SK-N-SH (cell line): ENCODE data around the gene ANKRD33B. TPM values are rescaled to one million over a fixed set of nuclear protein-coding genes. Genes with fewer than 3 reads are reported as not detected.

Source experiments
- CTCF ChIA-PET: fragments of 300-600, 350-600 bp; formaldehyde crosslinking; extraction: SDS; loops from one replicate; lab custom pipeline; 2021; lab: Yijun Ruan, JAX
- POLR2A ChIA-PET: fragments of 350-600 bp; sonication (Branson Sonifier 250); formaldehyde crosslinking; extraction: SDS; loops from one replicate; lab custom pipeline; 2020; ENCODE audit warnings: antibody characterized with exemption, inconsistent platforms; lab: Yijun Ruan, JAX
- DNase-seq: peaks from one replicate; pipeline ENCODE4 v3.0.0; 2012
- H2AFZ ChIP-seq: fragments of 200-600 bp; sonication (generic); 2 replicates; pipeline ENCODE4 v1.8.1; 2016; ENCODE audit warnings: antibody characterized with exemption, mild to moderate bottlenecking, low read depth
- H3F3A ChIP-seq: fragments of 200-600 bp; sonication (generic); replicated peaks from 2 replicates; pipeline ENCODE3; 2016; ENCODE audit warnings: antibody characterized with exemption, mild to moderate bottlenecking; ENCODE audit not compliant: insufficient read depth
- H3K27ac ChIP-seq, 2 experiments: fragments of 200-500 bp in 1 of 2; fragments of 200-600 bp in 1 of 2; sonication (Bioruptor generic) in 1 of 2; sonication (generic), shearing (Covaris generic) in 1 of 2; 2 replicates each; pipeline versions ENCODE4 v1.5.1 to v1.6.1; 2014 to 2016; ENCODE audit warnings: low read depth in 2 of 2, inconsistent platforms in 1 of 2, low read length in 1 of 2, mild to moderate bottlenecking in 1 of 2, mixed read lengths in 1 of 2
- H3K27me3 ChIP-seq: fragments of 200-600 bp; sonication (generic), shearing (Covaris generic); 2 replicates; pipeline ENCODE4 v1.6.1; 2016; ENCODE audit warnings: mixed run types; ENCODE audit not compliant: insufficient read depth
- H3K36me3 ChIP-seq, 2 experiments: fragments of 200-500 bp in 1 of 2; fragments of 200-600 bp in 1 of 2; sonication (Bioruptor generic) in 1 of 2; sonication (generic) in 1 of 2; replicated peaks in 1 of 2; 2 replicates each; pipeline versions ENCODE3 to v1.5.1; 2014 to 2016; ENCODE audit warnings: low read length in 1 of 2, mild to moderate bottlenecking in 1 of 2; ENCODE audit not compliant: insufficient read depth in 2 of 2, control insufficient read depth in 1 of 2
- H3K4me1 ChIP-seq, 2 experiments: fragments of 200-500 bp in 1 of 2; fragments of 200-600 bp in 1 of 2; sonication (Bioruptor generic) in 1 of 2; sonication (generic), shearing (Covaris generic) in 1 of 2; 2 replicates each; pipeline versions ENCODE4 v1.5.1 to v1.6.1; 2014 to 2016; ENCODE audit warnings: low read depth in 1 of 2, low read length in 1 of 2, mixed run types in 1 of 2; ENCODE audit not compliant: insufficient read depth in 2 of 2, control insufficient read depth in 1 of 2
- H3K4me2 ChIP-seq: fragments of 200-600 bp; sonication (generic), shearing (Covaris generic); 2 replicates; pipeline ENCODE4 v1.6.1; 2017; ENCODE audit warnings: mixed run types
- H3K4me3 ChIP-seq, 2 experiments: fragments of 200-500 bp in 1 of 2; fragments of 200-600 bp in 1 of 2; sonication (Bioruptor generic) in 1 of 2; sonication (generic), shearing (Covaris generic) in 1 of 2; 2 replicates each; pipeline versions ENCODE4 v1.5.1 to v1.8.1; 2014 to 2016; ENCODE audit warnings: low read depth in 2 of 2, inconsistent platforms in 1 of 2, low read length in 1 of 2, mild to moderate bottlenecking in 1 of 2, mixed read lengths in 1 of 2, moderate library complexity in 1 of 2
- H3K79me2 ChIP-seq: fragments of 200-600 bp; sonication (generic); 2 replicates; pipeline ENCODE4 v1.8.1; 2017; ENCODE audit warnings: mild to moderate bottlenecking; ENCODE audit not compliant: insufficient read depth
- H3K9ac ChIP-seq: fragments of 200-600 bp; sonication (generic); 2 replicates; pipeline ENCODE4 v1.6.1; 2017; ENCODE audit warnings: mixed run types
- H3K9me2 ChIP-seq: fragments of 200-600 bp; sonication (generic); 2 replicates; pipeline ENCODE4 v1.6.1; 2017; ENCODE audit warnings: mixed run types
- H3K9me3 ChIP-seq: fragments of 200-600 bp; sonication (generic); 2 replicates; pipeline ENCODE4 v1.6.1; 2017; ENCODE audit warnings: mixed run types, mild to moderate bottlenecking, moderate library complexity
- H4K20me1 ChIP-seq: fragments of 200-600 bp; sonication (generic); 2 replicates; pipeline ENCODE4 v1.6.1; 2017; ENCODE audit warnings: mild to moderate bottlenecking, mixed run types; ENCODE audit not compliant: insufficient read depth
- CHD2 ChIP-seq: fragments of 150-350 bp; IDR thresholded peaks from 2 replicates; pipeline ENCODE4 v1.6.1; 2018; ENCODE audit warnings: low read length; ENCODE audit not compliant: partially characterized antibody
- ELF1 ChIP-seq: IDR thresholded peaks from 2 replicates; pipeline ENCODE4 v1.4.0; 2012
- EP300 ChIP-seq, 2 experiments: IDR thresholded peaks; 2 replicates each; pipeline versions ENCODE4 v1.4.0 to v1.6.1; 2012; ENCODE audit warnings: borderline replicate concordance in 1 of 2, low read depth in 1 of 2, low read length in 1 of 2
- FOXM1 ChIP-seq: IDR thresholded peaks from 2 replicates; pipeline ENCODE4 v1.4.0; 2012; ENCODE audit warnings: low read depth, mild to moderate bottlenecking
- GABPA ChIP-seq: IDR thresholded peaks from 2 replicates; pipeline ENCODE4 v1.4.0; 2012; ENCODE audit warnings: low read depth, mild to moderate bottlenecking
- IRF3 ChIP-seq: fragments of 150-350 bp; IDR thresholded peaks from 2 replicates; pipeline ENCODE4 v1.6.1; 2016; ENCODE audit warnings: mild to moderate bottlenecking, low read depth, low read length
- JUND ChIP-seq: IDR thresholded peaks from 2 replicates; pipeline ENCODE4 v1.4.0; 2012
- POLR2AphosphoS5 ChIP-seq: IDR thresholded peaks from 2 replicates; pipeline ENCODE4 v1.6.1; 2012; ENCODE audit warnings: low read depth, low read length
- RAD21 ChIP-seq: IDR thresholded peaks from 2 replicates; pipeline ENCODE4 v1.6.1; 2012; ENCODE audit warnings: mild to moderate bottlenecking, low read length
- RCOR1 ChIP-seq: fragments of 150-350 bp; IDR thresholded peaks from 2 replicates; pipeline ENCODE4 v1.6.1; 2017; ENCODE audit warnings: antibody characterized with exemption, low read length
- REST ChIP-seq: IDR thresholded peaks from 2 replicates; pipeline ENCODE4 v1.6.1; 2012; ENCODE audit warnings: mild to moderate bottlenecking, low read depth, low read length, moderate library complexity
- TAF1 ChIP-seq: IDR thresholded peaks from 2 replicates; pipeline ENCODE4 v1.6.1; 2012; ENCODE audit warnings: low read depth, mild to moderate bottlenecking, low read length, moderate library complexity, borderline replicate concordance
- TCF12 ChIP-seq: IDR thresholded peaks from 2 replicates; pipeline ENCODE4 v1.4.0; 2012
- TEAD4 ChIP-seq: IDR thresholded peaks from 2 replicates; pipeline ENCODE4 v1.4.0; 2012; ENCODE audit warnings: mild to moderate bottlenecking, borderline replicate concordance; ENCODE audit not compliant: insufficient read depth
- WGBS: methylation state at CpG from one replicate; pipeline ENCODE4 v1.1.6; 2017; ENCODE audit warnings: low lambda C conversion rate; 5-methylcytosine and 5-hydroxymethylcytosine counted together
- polyA plus RNA-seq, 3 experiments: library from polyadenylated mRNA; depleted of rRNA; stranded (reverse); fragments of >200 nt; gene quantifications; 2 replicates each; pipeline ENCODE4 v1.2.3, GENCODE V29; 2012
- TF ChIP-seq, protein P1 (sequence below): IDR thresholded peaks from 2 replicates; pipeline ENCODE4 v1.4.0; 2012; ENCODE audit warnings: low read depth, borderline replicate concordance

ANKRD33B gene
- polyA plus RNA-seq, 1 of the 3 experiments (the other 2 are of a cell fraction) = 1.8 TPM

DNA sequence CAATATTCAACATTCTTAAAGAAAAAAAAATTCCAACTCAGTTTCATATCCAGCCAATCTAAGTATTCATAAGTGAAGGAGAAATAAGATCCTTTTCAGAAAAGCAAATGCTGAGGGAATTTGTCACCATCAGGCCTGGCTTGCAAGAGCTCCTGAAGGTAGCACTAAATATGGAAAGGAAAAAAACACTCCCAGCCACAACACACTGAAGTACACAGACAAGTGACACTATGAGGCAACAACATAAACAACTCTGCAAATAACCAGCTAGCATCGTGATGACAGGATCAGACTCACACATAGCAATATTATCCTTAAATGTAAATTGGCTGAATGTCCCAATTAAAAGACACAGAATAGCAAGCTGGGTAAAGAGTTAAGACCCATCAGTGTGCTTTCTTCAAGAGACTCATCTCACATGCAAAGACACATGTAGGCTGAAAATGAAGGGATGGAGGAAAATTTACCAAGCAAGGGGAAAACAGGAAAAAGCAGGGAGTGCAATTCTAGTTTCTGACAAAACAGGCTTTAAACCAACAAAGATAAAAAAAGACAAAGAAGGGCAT is 33.1 kb downstream of the ANKRD33B start:
- Histone ChIP-seq H3K9me2 (no peaks in the 10 kb centered on the region), H3K27ac (peak overlapping the region in 1 of 2 experiments; percentile 91; a peak in 1 of 4 replicates), H3F3A (peaks cover 38% of the 10 kb centered on the region), H4K20me1 (no peaks in the 10 kb centered on the region), H3K79me2 (peaks cover 29% of the 10 kb centered on the region), H3K4me1 (peaks cover 17 to 24% of the 10 kb centered on the region in 2 experiments), H3K4me3 (no peak overlapping the region), H3K9me3 (no peaks in the 10 kb centered on the region), H3K9ac (no peak overlapping the region), H3K27me3 (no peaks in the 10 kb centered on the region), H2AFZ (no peak overlapping the region), H3K36me3 (no peaks in the 10 kb centered on the region), H3K4me2 (no peak overlapping the region)
- WGBS = 93% methylated on average over 1 of the region's 1 CpG
- TF ChIP-seq FOXM1 (no peak), REST (no peak), CHD2 (no peak), RCOR1 (no peak), JUND (no peak), RAD21 (no peak), TEAD4 (no peak), TAF1 (no peak), ELF1 (no peak), POLR2AphosphoS5 (no peak), EP300 (IDR thresholded peaks at IDR 0.05; ENCODE audit: borderline replicate concordance in 1 of 2, low read depth in 1 of 2, low read length in 1 of 2) (no peak), GABPA (no peak), TCF12 (no peak), IRF3 (no peak)
- TF ChIP-seq, protein P1, sequence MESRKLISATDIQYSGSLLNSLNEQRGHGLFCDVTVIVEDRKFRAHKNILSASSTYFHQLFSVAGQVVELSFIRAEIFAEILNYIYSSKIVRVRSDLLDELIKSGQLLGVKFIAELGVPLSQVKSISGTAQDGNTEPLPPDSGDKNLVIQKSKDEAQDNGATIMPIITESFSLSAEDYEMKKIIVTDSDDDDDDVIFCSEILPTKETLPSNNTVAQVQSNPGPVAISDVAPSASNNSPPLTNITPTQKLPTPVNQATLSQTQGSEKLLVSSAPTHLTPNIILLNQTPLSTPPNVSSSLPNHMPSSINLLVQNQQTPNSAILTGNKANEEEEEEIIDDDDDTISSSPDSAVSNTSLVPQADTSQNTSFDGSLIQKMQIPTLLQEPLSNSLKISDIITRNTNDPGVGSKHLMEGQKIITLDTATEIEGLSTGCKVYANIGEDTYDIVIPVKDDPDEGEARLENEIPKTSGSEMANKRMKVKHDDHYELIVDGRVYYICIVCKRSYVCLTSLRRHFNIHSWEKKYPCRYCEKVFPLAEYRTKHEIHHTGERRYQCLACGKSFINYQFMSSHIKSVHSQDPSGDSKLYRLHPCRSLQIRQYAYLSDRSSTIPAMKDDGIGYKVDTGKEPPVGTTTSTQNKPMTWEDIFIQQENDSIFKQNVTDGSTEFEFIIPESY = no peak
- ChIA-PET CTCF (no interaction called here), POLR2A (no interaction called here)
- DNase-seq = no peak
